Activated CD4-positive, alpha-beta T cell treated with anti-CD3 and anti-CD28 coated beads, Interleukin-2, amount 50 U/mL, for 48 hours (primary cell): ENCODE results near the gene EGLN2.
A peak's percentile ranks its signal among the peaks of the same experiment; 100 is the strongest.
"Not testable (repeated sequence)": the region's sequence is repeated elsewhere in the genome, so short reads cannot be mapped to it uniquely, and the experiment has no call there.

Experiments used
- DNase-seq, 2 experiments: peaks; one replicate each; pipeline ENCODE4 v3.0.0-alpha.2; 2020

The EGLN2 gene

DNA sequence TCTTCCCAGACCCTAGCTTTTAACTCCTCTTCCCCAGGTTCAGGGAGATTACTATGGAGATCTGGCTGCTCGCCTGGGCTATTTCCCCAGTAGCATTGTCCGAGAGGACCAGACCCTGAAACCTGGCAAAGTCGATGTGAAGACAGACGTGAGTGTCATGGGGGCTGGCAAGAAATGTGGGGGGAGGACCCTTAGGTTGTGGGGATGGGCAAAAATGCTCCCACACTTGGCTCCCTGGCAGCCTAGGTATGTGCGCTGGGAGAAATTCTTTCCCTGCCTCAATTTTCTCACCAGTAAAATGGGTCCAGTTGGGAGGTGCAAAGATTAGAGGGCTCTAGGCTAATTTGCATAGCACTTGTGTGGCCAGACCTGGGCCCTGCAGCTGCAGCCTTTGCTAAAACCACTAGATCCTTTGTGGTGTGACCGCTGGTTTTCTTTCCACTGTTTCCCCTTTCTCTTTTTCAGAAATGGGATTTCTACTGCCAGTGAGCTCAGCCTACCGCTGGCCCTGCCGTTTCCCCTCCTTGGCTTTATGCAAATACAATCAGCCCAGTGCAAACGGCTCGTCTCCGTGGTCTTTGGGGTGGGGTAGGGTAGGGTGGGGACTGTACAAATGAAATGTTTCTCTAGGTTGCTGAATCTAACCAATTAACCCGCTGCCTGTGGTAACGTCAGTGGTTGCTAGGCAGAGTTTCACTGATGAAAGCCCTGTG lies 21.9 kb upstream of the EGLN2 start:
- DNase-seq, result peak; percentile 89 to 91

DNA sequence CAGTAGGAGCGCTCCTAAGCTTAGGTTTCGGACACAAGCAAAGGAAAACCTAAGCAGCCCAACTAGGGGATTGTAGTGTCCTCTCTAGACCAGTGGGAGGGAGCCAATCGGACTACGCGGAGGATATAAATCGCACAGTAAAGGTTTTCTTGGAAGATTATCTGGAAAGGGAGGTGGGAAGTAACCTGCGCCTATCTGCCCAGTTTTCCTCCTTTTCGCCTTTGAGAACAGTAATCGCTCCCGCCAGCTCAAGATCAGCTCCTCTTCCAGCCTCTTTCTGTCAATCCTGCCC lies 21.4 kb upstream of the EGLN2 start:
- no peak for DNase-seq

DNA sequence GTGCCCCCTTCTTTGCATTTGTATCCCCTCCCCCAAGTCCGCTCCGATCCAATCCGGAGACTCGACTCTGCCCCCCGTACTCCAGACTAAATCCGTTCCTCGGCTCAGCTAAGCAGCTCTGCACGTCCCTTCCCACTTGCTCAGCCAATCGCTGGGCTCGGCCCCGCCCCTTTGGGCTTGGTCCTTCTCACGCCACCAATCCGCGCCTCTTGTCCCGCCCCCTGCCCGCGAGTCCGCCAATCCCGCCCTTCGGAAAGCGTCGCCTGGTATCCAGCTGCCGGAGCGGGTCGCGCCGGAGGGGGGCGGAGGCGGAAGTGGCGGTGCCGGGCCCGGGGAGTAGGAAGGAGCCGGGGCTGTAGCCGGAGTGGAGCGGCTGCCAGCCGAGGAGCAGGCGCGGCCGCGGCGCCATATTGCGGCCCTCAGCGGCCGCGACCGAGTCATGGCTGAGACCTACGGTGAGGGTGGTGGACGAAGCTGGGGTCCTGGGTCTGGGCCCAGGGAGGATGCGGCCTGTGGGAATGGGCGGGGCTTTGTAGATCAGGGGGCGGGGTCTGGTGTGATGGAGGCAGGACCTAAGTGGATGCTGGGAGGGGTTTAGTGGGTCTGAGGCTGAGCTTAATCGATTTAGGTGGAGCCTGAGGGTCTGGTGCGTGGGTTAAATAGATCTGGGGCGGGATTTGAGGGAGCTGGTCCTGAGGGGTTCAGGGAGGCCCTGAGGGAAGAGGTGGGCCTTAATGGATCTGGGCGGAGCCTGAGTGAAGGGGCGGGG lies 20.9 kb upstream of the EGLN2 start, which contains the start of gene RAB4B:
RAB4B (plus strand) TSS at position 311 of the 769 bp plus-strand sequence; CDS start at position 440, 129 bp downstream.
- peak; percentile 100 for DNase-seq

DNA sequence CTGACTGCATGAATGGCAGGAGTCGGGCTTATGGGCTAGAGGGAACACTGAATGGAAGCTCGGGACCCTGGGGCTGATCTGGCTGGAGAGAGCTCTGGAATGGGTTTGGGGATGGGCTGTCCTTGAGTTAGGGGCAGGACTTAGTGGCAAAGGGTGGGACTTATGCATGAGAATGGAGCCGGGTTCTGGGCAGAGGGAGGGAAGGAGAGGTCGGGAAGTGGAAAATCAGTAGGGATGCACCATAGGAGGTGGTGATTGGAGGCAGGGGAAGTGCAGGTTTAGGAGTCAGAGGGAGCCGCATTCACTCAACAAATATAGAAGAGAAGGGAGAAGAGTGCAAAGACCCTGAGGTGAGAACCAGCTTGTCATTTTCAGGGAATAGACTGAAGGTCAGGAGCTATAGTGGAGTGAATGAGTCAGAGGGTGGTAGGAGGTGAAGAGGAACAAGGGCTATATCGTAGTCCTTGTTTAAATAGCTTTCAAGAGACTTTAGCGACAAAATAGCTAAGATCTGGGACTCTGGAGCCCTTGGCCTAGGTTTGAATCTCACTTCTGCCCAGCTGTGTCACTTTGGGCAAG lies 20.2 kb upstream of the EGLN2 start:
- no peak for DNase-seq

DNA sequence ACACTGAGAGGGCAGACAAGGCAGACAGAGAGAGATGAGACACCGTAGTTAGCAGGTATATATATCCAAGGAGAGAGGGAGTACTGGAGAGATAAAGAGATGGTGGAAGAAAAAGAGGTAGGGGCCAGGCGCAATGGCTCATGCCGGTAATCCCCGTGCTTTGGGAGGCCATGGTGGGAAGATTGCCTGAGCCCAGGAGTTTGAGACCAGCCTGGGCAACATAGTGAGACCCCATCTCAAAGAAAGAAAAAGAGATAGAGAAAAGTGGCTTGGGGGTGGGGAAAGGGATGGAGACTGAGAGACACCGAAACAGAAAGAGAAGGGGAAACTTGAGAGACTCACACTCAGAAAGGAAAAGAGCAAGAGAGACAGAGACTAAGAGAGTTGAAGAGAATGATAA lies 18.4 kb upstream of the EGLN2 start:
- no peak for DNase-seq

DNA sequence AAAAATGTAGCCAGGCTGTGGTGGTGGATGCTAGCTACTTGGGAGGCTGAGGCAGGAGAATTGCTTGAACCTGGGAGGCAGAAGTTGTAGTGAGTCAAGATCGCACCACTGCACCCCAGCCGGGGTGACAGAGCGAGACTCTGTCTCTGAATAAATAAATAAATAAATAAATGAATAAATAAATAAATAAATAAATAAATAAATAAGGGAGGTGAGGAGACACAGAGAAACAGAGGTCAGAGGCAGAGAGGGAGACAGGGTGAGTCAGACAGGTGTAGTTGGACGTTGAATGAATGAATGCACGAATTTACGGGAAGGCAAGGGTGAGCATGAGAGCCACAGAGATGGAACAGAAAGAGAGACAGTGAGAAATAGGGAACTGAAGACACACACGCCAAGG lies 17.9 kb upstream of the EGLN2 start:
- no peak for DNase-seq

DNA sequence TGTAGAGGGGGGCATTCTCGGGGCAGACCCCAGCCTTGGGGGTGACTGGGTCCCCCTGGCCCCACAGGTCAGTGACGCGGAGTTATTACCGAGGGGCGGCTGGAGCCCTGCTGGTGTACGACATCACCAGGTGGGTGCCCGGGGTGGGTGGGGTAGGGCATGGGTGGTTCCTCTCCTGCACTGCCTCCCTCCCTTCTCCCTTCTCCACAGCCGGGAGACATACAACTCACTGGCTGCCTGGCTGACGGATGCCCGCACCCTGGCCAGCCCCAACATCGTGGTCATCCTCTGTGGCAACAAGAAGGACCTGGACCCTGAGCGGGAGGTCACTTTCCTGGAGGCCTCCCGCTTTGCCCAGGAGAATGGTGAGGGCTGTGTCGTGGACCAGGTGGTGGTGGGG lies 15.3 kb upstream of the EGLN2 start:
- no peak for DNase-seq

DNA sequence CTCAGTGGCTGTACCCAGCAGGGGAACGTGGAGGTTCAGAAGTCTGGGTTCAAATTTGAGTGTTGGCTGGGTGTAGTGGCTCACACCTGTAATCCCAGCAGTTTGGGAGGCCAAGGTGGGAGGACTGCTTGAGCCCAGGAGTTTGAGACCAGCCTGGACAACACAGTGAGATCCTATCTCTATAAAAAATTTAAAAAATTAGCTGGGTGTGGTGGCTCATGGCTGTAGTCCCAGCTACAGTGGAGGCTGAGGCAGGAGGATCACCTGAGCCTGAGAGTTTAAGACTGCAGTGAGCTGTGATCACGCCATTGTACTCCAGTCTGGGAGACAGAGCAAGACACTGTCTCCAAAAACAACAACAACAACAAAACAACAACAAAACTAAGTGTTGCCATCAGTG lies 14.8 kb upstream of the EGLN2 start:
- DNase-seq, result not testable (repeated sequence)

DNA sequence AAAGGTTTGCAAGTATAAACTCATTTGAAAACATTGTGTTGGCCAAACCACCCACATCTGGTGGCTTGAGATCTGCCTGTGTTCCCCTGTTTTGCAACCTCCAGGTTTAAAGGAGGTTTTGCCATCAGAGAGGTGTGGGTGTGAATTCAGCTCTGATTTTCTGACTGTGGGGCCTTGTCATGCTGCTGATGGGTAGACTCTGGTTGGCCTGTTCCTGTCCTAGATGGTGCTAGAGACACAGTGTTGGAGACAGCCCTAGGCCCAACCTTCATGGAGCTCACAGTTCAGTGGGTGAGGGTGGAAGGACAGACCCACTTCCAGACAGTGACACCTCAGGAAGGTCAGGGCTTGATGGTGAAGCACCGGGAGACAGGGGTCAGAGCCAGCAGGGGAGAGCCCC lies 13.5 kb upstream of the EGLN2 start:
- no peak for DNase-seq

DNA sequence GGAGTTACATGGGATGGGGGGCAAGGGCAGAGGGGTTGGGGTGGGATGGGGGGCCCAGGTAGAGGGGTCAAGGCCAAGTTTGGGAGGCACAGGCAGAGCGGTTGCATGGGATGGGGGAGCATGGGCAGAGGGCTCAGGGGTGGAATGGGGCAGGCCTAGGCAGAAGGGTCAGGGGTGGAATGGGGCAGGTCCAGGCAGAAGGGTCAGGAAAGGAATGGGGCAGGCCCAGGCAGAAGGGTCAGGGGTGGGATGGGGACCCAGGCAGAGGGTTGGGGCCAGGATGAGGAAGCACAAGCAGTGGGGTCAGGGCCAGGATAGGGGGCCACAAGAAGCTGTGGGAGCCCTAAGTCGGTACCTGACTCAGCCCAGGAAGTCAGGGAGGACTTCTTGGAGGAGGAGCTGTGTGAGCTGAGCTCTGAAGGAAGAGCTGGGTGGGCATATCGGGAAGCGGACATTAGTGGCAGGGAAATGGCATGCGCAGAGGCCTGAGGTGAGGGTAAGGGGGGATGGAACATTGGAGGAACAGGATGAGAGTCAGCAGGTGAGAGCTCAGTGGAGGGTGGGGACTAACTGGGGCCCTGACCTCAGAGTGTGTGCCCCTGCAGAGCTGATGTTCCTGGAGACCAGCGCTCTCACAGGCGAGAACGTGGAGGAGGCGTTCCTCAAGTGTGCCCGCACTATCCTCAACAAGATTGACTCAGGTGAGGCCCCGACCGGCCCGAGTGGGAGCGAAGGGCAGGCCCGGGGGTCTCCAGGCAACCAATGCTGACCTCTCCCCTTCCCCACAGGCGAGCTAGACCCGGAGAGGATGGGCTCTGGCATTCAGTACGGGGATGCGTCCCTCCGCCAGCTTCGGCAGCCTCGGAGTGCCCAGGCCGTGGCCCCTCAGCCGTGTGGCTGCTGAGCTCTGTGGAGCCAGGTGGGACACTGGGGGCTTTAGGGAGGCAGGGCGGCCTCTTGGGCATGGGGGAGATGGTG lies 12.6 kb upstream of the EGLN2 start:
- no peak for DNase-seq

DNA sequence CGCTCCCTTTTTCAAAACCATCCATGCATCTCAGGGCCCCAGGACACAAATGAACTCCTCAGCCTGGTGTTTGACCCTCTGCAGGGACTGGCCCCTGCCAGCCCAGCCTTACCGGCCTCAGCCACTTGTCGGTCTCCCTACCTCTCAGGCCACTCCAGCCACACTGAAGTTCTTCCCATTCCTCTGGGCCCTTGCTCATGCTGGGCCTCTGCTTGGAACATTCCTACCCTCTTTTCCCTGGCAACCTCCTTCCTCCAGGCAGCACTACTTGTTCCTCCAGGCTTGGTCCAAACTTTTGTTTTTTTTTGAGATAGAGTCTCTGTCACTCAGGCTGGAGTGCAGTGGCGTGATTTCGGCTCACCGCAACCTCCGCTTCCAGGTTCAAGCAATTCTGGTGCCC lies 7.6 kb upstream of the EGLN2 start:
- no peak for DNase-seq

DNA sequence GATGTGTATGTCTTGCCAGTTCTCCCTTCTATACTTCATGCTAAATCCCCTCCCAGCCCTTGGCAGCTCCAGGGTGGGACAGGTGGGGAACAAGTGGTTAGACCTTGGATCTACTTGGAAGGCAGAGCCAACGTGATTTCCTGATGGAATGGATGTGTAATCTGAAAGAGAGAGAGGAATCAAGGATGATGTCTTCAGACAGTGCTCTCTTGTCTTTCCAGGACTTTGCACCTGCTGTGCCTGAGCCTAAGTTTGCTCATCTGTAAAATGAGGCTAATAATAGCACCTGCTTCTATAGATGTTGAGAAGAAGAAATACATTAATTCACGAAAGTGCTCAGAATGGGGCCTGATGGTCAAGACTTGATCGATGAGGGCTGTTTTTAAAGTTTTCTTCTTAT lies 7.0 kb upstream of the EGLN2 start:
- no peak for DNase-seq

DNA sequence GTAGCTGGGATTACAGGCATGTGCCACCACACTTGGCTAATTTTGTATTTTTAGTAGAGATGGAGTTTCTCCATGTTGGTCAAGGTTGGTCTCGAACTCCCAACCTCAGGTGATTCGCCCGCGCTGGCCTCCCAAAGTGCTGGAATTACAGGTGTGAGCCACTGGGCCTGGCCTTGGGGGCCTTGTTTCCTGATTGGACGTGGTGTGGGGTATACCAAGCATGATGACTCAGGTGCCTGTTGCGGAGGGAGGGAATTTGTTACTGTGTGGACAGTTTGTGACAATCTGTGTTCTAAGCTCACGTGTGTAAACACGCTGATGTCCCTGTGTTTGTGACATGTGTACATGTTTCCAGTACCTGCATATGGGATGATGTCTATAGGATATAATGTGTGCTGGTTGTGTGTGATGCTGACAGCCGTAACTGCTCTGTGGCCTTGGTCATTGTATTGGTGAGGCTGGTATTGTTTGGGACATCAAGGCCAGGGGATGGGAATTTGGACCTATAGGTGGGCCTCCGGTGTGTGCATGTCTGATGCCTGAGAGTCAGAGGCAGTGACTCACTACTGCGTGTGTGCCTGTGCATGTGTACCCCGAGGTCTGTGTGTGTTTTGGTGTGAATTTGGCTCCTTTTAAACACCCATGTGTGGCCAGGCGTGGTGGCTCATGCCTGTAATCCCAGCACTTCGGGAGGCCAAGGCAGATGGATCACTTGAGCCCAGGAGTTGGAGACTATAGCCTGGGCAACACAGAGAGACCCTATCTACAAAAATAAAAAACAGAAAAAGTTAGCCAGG lies 1.6 kb upstream of the EGLN2 start:
- DNase-seq, result no peak

DNA sequence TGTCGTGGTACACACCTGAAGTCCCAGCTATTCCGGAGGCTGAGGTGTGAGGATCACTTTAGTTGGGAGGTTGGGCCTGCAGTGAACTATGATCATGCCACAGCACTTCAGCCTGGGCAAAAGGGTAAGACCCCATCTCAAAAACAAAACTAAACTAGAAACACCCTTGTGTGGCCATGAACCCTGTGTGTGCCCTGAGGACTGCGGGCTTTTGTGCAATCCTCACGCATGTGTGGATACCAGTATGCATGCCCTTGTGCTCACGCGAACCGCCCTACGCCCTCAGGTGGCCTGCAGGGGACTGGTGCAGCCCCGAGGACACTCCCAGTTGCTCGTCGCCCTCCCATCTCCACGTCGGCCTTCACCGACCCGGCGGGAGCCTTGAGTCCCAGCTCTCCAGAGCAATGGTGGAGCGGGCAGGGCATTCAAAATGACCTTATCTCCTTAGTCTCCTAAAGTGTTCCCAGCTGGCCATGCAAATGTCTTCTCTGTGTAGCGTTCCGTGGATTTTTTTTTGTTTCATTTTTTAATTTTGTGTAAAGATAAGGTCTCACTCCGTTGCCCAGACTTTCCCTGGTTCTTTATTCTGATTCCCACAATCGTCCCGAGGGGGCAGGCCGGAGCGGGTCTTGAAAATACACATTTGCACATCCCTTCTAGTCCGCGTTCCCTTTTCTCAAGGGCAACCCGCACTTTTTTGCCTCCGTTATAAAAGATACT lies 868 bp upstream of the EGLN2 start:
- DNase-seq, result peak; percentile 68 to 77

DNA sequence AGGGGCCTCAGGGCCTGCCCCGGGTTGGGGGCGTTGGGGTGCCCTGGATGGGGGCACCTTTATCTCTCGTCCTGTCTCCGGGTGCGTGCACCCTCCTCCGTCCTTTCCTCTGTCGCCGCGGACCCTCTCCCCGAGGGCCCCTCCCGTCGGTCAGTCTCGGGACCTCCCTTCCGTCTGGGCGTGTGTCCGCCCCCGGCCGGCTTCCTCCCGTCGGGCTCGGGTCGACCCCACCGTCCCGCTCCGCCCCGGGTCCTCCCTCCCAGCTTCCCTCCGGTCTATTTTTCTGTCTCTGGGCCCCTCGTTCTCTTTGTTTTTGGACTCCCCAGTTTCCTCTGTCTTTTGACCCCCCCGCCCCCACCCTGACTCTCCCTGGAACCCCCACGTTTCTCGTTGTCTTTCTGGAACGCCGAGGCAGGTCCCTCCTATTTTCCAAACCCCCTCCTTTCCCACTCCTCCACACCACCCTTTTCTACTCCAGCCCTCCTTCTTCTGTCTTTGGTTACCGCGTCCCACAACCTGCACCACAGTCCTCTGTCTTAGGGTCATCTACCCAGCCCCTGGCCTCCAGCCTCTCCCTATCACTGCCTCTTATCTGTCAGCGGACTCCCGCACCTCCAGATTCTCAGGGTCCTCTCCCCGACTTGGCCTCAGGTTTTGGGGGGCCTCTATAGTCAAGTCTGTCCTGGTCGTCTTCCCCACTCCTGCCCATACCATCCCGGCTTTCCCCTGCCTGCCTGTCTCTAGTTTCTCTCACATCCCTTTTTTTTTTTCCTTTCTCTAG lies 757 bp downstream of the EGLN2 start:
- DNase-seq, result peak in 1 of 2 experiments; percentile 51

DNA sequence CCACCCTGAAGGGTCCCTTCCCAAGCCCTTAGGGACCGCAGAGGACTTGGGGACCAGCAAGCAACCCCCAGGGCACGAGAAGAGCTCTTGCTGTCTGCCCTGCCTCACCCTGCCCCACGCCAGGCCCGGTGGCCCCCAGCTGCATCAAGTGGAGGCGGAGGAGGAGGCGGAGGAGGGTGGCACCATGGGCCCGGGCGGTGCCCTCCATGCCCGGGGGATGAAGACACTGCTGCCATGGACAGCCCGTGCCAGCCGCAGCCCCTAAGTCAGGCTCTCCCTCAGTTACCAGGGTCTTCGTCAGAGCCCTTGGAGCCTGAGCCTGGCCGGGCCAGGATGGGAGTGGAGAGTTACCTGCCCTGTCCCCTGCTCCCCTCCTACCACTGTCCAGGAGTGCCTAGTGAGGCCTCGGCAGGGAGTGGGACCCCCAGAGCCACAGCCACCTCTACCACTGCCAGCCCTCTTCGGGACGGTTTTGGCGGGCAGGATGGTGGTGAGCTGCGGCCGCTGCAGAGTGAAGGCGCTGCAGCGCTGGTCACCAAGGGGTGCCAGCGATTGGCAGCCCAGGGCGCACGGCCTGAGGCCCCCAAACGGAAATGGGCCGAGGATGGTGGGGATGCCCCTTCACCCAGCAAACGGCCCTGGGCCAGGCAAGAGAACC lies 1.5 kb downstream of the EGLN2 start:
- DNase-seq, result no peak

DNA sequence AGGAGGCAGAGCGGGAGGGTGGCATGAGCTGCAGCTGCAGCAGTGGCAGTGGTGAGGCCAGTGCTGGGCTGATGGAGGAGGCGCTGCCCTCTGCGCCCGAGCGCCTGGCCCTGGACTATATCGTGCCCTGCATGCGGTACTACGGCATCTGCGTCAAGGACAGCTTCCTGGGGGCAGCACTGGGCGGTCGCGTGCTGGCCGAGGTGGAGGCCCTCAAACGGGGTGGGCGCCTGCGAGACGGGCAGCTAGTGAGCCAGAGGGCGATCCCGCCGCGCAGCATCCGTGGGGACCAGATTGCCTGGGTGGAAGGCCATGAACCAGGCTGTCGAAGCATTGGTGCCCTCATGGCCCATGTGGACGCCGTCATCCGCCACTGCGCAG lies 2.0 kb downstream of the EGLN2 start:
- DNase-seq, result no peak

DNA sequence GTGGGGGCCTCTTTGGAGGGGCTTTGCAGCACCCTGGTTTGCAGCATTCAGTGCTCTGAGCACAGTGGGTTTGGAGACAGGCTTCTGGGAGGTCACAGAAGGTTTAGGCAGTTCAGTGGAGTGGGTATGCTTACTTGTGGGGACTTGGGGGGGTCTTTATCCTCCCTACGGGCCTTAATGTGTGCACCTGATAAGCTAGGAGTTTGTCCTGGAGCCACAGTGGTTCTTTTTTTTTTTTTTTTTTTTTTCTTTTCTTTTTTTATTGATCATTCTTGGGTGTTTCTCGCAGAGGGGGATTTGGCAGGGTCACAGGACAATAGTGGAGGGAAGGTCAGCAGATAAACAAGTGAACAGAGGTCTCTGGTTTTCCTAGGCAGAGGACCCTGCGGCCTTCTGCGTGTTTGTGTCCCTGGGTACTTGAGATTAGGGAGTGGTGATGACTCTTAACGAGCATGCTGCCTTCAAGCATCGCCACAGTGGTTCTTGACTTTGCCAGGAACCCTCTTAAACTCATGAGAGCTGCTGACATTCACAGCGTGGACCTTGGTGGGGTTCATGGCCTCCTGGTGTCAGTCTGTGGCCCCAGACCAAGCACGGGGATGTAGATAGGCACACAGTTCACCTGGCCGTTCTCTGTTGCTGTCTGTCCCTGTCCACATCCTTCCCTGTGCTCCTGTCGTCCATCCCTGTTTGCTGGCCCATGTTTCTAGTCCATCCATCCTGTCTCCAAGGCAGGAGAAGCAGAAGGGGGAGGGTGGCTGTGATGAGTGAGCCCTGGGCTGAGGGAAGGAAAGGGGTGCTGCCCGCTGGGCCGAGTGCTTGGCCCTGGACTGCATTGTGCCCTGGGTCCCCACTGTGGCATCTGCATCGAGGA lies 2.7 kb downstream of the EGLN2 start:
- no peak for DNase-seq
